DOHH2 (cell line): ENCODE data around the gene FOXN3.

Experiments
- CTCF ChIP-seq: fragments of 200-600 bp; sonication (generic); IDR thresholded peaks from one replicate; pipeline ENCODE4 v1.5.1; 2014; ENCODE audit warnings: antibody characterized with exemption, mild to moderate bottlenecking, low read depth, low read length; ENCODE audit not compliant: poor library complexity, severe bottlenecking
- EZH2phosphoT487 ChIP-seq: fragments of 200-600 bp; sonication (generic); IDR thresholded peaks from 2 replicates; pipeline ENCODE4 v1.6.1; 2017; ENCODE audit warnings: borderline replicate concordance, mild to moderate bottlenecking, antibody characterized with exemption, low read length, moderate library complexity, mixed read lengths

GRCh38 chr14:89226801-89227495, 190.1 kb downstream of the FOXN3 start:
- TF ChIP-seq CTCF (no peak), EZH2phosphoT487 (no peak)
